ENCODE measurements around the gene FOXL2. TPM values are rescaled to one million over a fixed set of nuclear protein-coding genes. Genes with fewer than 3 reads are reported as not detected.

Gene FOXL2
- total and polyA plus RNA-seq, 2 of the 13 experiments (the other 11 are each of a cell fraction or from before 2014, with no cell fraction given): not detected

- TF ChIP-seq, protein P1, sequence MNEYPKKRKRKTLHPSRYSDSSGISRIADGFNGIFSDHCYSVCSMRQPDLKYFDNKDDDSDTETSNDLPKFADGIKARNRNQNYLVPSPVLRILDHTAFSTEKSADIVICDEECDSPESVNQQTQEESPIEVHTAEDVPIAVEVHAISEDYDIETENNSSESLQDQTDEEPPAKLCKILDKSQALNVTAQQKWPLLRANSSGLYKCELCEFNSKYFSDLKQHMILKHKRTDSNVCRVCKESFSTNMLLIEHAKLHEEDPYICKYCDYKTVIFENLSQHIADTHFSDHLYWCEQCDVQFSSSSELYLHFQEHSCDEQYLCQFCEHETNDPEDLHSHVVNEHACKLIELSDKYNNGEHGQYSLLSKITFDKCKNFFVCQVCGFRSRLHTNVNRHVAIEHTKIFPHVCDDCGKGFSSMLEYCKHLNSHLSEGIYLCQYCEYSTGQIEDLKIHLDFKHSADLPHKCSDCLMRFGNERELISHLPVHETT (CRISPR knock-in tag; conservative IDR thresholded peaks at IDR 0.05): no peak
- TF ChIP-seq, protein P2, sequence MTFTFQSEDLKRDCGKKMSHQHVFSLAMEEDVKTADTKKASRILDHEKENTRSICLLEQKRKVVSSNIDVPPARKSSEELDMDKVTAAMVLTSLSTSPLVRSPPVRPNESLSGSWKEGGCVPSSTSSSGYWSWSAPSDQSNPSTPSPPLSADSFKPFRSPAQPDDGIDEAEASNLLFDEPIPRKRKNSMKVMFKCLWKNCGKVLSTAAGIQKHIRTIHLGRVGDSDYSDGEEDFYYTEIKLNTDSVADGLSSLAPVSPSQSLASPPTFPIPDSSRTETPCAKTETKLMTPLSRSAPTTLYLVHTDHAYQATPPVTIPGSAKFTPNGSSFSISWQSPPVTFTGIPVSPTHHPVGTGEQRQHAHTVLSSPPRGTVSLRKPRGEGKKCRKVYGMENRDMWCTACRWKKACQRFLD (CRISPR knock-in tag; IDR thresholded peaks at IDR 0.05; ENCODE audit: borderline replicate concordance): no peak
- TF ChIP-seq ERF (CRISPR knock-in tag; IDR thresholded peaks at IDR 0.05) (no peak; the same call in 1 of the 2 replicates), HOXA7 (CRISPR knock-in tag; IDR thresholded peaks at IDR 0.05) (no peak), ELF3 (CRISPR knock-in tag; IDR thresholded peaks at IDR 0.05) (0 out of 2 replicates have a peak, but pooled peaks have one; percentile 6), ZNF562 (CRISPR knock-in tag; IDR thresholded peaks at IDR 0.05; ENCODE audit: borderline replicate concordance) (no peak), CCDC6 (CRISPR knock-in tag; IDR thresholded peaks at IDR 0.05) (no peak), NCOA1 (CRISPR knock-in tag; IDR thresholded peaks at IDR 0.05) (peak; percentile 56; the same call in 1 of the 2 replicates), ATRX (CRISPR knock-in tag; IDR thresholded peaks at IDR 0.05; ENCODE audit: borderline replicate concordance) (no peak), ATF5 (CRISPR knock-in tag; IDR thresholded peaks at IDR 0.05; ENCODE audit: low read depth) (no peak), DMTF1 (CRISPR knock-in tag; IDR thresholded peaks at IDR 0.05) (no peak), TEF (CRISPR knock-in tag; IDR thresholded peaks at IDR 0.05) (no peak), ZBTB2 (CRISPR knock-in tag; IDR thresholded peaks at IDR 0.05; ENCODE audit: low read depth) (no peak), NONO (IDR thresholded peaks at IDR 0.05) (no peak), NONO (CRISPR knock-in tag; conservative IDR thresholded peaks at IDR 0.05) (0 out of 2 replicates have a peak, but pooled peaks have one; percentile 53), ZSCAN20 (CRISPR knock-in tag; IDR thresholded peaks at IDR 0.05; ENCODE audit: borderline replicate concordance) (no peak), ZNF282 (IDR thresholded peaks at IDR 0.05; ENCODE audit: partially characterized antibody) (no peak), ZNF737 (CRISPR knock-in tag; IDR thresholded peaks at IDR 0.05; ENCODE audit: borderline replicate concordance) (no peak; the same call in 1 of the 2 replicates)
- TF ChIP-seq, protein P3, sequence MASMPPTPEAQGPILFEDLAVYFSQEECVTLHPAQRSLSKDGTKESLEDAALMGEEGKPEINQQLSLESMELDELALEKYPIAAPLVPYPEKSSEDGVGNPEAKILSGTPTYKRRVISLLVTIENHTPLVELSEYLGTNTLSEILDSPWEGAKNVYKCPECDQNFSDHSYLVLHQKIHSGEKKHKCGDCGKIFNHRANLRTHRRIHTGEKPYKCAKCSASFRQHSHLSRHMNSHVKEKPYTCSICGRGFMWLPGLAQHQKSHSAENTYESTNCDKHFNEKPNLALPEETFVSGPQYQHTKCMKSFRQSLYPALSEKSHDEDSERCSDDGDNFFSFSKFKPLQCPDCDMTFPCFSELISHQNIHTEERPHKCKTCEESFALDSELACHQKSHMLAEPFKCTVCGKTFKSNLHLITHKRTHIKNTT (CRISPR knock-in tag; IDR thresholded peaks at IDR 0.05): no peak
Observed at GRCh38 chr3:138915503-138916498, 31.1 kb downstream of the FOXL2 start (continued).
